Measurements from ENCODE around the gene SQOR.
"Not testable (repeated sequence)": the region's sequence is repeated elsewhere in the genome, so short reads cannot be mapped to it uniquely, and the experiment has no call there.

SQOR gene

GRCh38 chr15:45630917-45631691, 3.7 kb upstream of the SQOR start:
- no peak for DNase-seq

GRCh38 chr15:45631776-45632175, 3.1 kb upstream of the SQOR start:
- no peak for DNase-seq

GRCh38 chr15:45635191-45635638, 386 bp downstream of the SQOR start:
- peak in 19 of 58 donors; percentile 1 to 45 (median 14) for DNase-seq

GRCh38 chr15:45635763-45636292, 999 bp downstream of the SQOR start:
- no peak for DNase-seq

- no peak for DNase-seq
Observed at GRCh38 chr15:45637141-45637540, 2.3 kb downstream of the SQOR start.

GRCh38 chr15:45637552-45638033, 2.8 kb downstream of the SQOR start:
- DNase-seq = peak in 11 of 58 donors; percentile 1 to 39 (median 8)

GRCh38 chr15:45640616-45641015, 5.8 kb downstream of the SQOR start:
- no peak for DNase-seq

GRCh38 chr15:45641374-45641781, 6.5 kb downstream of the SQOR start:
- DNase-seq = no peak

- no peak for DNase-seq
Observed at GRCh38 chr15:45641999-45642932, 7.4 kb downstream of the SQOR start.

- no peak for DNase-seq
Observed at GRCh38 chr15:45644437-45644836, 9.6 kb downstream of the SQOR start.

- no peak for DNase-seq
Observed at GRCh38 chr15:45645026-45645980, 10.5 kb downstream of the SQOR start.

GRCh38 chr15:45646220-45646619, 11.4 kb downstream of the SQOR start:
- no peak for DNase-seq

- no peak for DNase-seq
Observed at GRCh38 chr15:45647828-45648227, 13.0 kb downstream of the SQOR start.

GRCh38 chr15:45648521-45649200, 13.8 kb downstream of the SQOR start:
- DNase-seq = no peak

- not testable (repeated sequence) for DNase-seq
Observed at GRCh38 chr15:45650007-45650406, 15.2 kb downstream of the SQOR start.

GRCh38 chr15:45650889-45651525, 16.2 kb downstream of the SQOR start:
- peak in 1 of 58 donors; percentile 6 for DNase-seq

GRCh38 chr15:45653702-45654424, 19.0 kb downstream of the SQOR start:
- DNase-seq = no peak

- no peak for DNase-seq
Observed at GRCh38 chr15:45654749-45655148, 19.9 kb downstream of the SQOR start.

GRCh38 chr15:45657254-45657653, 22.4 kb downstream of the SQOR start:
- no peak for DNase-seq
